NCI-H2196 treated with DMSO at 0.1 percent for 48 hours (cell line): ENCODE results near the gene KDM3B.

Experiments
- DNase-seq: peaks from one replicate; lab custom pipeline; 2025; ENCODE audit not compliant: unreplicated experiment; lab: John Stamatoyannopoulos, UW

Gene KDM3B

DNA sequence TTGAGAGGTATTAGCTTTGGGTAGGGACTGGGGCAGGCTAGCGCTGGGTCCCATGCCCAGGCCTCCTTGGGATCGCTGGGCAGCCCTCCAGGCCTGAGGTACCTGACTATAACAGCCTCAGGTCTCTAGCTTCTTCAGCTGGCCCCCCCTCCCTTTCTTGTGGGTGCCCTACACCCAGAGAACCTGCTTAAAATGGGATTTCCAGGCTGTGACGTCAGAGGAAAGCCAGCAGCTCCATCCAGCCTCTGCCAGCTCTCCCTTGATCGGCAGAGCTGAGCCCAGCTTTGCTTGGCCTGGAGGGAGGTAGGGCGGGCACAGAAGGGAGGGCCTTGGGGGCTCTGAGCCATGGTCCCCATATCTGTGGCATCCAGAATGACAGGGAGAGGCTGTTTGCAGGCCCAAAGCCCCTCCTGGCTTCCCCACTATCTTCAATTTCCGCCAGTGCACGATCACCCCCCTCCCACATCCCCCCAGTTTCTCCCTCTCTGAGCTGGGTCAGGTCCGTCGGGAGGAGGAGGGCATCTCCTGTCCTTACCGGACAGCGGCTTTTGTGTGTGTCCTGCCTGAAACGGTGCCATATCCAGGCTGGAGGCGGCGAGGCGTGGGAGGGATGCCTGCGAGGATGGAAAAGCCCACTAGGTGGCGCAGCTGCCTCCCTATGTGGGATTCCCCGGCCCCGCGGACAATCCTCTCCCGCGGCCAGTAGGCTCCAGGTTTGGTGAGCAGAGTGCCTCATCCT lies 97.2 kb downstream of the KDM3B start:
- peak; percentile 76 for DNase-seq

DNA sequence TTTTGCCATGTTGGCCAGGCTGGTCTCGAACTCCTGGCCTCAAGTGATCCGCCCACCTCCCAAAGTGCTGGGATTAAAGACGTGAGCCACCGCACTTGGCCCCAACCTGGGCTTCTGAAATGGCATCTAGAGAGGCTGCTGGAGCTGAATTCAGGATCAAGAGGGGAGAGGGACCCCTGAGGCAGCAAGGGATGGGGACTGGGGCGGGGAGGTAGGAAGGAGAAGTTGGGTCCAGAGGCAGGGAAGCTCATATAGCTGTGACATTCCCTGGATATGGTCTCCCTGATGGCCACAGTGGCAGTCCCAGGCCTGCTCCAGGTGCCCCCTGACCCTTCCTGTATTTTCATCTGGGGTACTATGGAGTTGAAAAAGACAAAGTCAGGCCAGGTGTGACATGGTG lies 98.5 kb downstream of the KDM3B start:
- no peak for DNase-seq

DNA sequence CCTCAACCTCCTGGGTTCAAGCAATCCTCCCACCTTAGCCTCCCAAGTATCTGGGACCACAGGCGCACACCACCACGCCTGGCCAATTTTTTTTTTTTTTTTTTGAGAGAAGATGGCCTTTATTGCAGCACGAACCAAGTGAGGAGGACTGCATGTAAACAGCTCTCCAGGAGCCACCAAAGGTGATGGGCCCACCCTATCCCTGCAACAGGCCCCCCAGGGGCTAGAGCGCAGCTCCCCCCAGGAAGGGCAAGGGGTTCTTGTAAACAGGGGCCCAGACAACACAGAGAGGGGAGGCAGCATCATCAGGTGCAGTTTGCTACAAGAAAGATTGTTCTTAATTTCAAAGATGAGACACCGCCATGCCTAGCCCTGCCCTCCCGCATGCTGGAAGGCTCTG lies 100.2 kb downstream of the KDM3B start:
- no peak for DNase-seq

DNA sequence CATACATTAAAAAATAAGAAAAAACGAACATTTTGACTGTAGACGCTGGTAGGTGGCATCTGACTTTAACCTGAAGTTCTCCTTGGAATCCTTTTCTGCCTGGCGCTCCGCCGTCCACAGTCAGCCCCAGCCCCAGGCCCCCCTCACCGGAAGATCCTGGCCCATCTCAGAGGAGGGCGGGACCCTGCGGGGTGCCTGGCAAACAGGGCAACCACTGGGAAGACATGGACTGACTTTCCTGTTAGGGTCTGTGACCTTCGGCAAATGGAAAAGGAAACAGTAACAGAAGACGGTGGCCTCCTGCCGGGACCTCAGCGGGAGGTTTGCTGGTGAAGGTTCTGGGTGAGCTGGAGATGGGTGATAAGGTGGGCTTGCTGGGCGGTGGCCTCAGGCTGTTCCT lies 101.1 kb downstream of the KDM3B start:
- no peak for DNase-seq

DNA sequence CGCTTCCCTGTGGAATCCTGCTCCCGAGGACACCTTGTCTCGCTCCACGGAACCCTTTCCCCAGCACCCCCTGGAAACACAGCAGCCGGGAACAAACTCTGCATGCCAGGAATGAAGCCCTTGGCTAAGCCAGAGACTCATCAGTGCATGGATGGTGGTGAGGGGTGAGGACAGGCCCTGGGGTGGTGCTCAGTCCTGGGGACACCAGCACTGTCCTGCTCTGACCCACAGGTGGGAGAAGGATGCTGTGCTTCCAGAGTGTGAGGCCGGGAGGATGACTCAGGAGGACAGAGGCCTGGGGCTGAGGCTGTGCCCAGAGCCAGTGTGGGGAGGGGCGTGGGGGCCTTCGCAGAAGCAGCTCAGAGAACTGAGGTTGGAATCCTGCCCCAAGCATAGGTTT lies 101.6 kb downstream of the KDM3B start:
- no peak for DNase-seq

DNA sequence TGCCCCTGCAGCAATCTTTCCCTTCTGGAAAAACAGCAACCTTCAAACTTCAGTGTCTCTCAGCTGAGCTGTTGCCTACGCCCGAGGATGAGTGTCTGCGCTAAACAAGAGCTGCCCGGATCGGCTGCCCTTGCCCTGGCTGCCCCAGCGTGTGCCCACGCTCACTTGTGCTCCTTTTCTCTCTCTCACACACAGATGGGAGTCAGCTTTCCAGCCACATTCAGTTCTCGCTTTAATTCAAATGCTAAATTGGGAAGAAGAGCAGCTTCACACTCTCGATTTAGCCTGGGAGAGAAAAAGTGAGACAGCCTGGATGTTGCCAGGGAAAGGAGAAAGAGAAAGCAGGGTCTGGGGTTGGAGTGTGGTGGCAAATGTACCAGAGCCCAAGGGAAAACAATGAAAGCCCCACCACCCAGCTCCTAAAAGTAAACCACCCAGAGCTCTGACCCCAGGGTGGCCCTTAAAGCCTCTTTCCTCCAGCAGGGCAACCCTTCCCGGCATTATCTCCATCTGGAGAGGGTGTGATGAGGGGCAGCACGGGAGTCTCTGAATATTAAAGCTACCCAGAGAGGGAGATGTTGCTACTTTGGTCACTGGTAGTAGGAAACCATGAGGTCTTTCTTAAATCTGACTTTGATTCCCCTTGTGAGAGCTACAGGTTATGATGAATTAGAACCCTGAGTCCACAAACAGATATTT lies 102.9 kb downstream of the KDM3B start:
- no peak for DNase-seq

DNA sequence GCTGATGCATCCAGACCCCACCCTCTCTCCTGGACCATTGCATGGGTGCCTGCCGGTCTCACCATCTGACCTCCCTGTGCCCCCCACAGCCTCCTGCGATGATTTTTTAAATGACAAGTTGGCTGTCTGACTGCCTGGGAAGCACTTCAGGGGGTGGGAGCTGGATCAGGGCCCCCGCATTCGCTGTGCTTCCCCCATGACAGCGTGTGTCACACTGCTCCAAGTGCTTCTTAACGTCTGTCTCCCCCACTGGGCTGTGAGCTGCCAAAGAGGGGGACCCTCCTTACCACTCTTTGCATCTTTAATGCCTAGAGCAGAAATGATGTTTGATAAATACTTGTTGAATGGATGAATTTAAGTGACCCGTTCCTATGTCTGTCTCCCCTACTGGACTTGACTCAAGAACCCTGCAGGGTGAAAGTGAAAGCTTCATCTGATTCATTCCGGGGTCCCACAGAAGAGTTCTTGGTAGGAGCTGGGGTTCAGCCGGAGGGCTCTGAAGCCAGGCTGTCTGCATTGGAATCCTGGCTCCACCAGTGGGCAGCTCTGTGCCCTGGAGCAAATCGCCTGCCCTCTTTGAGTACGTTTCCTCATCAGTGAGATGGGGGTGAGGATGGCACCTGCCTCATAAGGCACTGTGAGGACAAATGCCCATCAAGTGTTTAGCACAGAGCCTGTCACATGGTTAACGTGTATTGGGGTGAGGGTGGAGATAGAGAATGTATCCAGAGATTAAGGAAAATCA lies 105.2 kb downstream of the KDM3B start:
- no peak for DNase-seq

DNA sequence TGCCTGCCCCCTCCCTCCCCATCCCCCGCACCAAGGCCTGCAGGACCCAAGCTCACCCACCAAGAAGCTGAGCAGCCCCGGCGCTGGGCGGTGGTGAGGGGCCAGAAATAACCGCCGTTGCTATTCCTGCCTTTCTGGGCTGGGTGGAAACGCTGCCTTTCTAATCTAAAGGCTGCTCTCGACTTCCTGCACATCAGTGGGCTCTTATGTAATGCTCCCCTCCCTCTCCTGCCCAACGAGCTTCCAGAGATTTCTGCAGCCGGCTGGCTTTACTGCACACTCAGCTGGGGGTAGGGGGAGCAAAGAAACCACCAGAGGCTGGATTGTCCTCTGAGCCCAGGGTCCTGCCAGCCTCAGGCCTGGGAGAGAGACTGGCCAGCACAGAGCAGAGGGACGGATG lies 105.9 kb downstream of the KDM3B start:
- DNase-seq = no peak

DNA sequence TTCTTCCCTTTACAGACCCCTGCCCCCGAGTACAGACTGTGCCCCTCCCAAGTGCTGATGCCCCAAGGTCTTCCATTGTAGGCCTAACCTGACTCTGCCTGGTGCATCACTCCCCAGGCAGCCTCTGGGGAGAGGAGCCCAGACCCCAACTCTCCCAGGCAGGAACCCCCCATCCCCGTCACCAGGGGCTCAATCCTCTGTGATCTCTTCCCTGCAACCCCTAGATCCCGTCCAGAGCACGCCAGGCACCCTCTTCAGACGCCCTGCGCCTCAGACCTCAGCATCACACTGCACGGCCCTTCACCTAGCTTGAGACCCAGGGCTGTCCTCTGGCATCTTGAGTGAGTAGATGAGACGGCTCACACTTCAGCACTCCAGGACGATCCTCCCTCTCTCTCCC lies 106.4 kb downstream of the KDM3B start:
- no peak for DNase-seq

DNA sequence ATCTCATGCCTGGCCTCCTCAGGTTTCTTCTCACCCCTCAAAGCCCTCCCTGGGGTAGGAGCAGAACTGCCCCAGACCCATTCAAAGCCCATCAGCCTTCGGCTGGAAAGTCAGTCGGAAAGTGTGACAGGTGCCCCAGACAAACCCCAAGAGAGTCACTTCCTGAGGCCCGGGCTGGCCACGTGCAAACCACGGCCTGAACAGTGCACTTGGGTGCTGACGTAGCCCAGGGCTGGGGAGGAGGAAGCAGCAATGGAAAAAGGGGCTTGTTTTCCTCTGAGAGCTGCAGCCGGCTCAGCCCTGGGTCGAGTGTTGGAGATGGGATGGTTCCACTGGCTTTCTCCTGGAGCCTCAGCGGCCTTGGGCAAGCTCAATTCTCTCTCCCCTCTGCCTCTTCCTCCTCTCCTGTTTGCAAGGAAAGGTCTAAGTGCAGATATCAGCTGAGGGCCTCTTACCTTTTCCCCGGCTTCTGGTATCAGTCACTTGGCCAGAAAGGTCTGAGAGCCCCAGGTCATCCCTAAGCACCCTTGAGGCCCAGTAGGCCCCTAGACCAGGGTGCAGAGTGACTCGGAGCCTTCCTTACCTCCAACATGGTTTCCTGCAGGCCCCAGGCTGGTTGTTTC lies 106.9 kb downstream of the KDM3B start:
- DNase-seq = no peak

DNA sequence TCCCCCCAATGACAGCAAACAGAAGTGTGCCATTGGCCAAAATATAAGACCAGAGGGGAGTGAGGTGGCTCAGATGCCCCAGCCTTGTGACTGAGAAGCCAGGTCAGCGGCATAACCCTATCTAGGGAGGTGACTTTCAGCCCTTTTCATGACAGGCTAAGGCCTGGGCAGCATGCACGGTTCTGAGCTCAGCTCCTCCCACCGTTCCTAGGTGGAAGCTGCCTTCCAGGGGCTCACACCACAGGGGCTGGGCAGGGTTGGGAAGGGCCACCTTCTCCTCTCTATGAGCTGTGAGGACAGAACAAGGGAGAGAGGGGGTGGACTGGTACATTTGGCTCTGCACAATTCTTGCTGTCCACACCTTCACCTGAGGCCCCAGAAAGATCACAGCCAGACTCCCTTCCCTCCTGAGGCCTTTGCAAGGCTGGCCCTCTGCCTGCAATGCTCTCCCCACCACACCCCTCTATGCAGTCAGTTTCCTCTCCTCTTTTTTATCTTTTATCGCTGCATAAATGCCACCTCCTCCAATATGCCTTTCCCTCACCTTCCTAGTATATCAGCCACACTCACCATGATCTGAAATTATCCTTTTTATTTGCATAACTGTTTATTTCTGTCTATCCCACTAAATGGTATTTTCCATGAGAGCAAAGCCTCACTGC lies 107.7 kb downstream of the KDM3B start:
- no peak for DNase-seq

DNA sequence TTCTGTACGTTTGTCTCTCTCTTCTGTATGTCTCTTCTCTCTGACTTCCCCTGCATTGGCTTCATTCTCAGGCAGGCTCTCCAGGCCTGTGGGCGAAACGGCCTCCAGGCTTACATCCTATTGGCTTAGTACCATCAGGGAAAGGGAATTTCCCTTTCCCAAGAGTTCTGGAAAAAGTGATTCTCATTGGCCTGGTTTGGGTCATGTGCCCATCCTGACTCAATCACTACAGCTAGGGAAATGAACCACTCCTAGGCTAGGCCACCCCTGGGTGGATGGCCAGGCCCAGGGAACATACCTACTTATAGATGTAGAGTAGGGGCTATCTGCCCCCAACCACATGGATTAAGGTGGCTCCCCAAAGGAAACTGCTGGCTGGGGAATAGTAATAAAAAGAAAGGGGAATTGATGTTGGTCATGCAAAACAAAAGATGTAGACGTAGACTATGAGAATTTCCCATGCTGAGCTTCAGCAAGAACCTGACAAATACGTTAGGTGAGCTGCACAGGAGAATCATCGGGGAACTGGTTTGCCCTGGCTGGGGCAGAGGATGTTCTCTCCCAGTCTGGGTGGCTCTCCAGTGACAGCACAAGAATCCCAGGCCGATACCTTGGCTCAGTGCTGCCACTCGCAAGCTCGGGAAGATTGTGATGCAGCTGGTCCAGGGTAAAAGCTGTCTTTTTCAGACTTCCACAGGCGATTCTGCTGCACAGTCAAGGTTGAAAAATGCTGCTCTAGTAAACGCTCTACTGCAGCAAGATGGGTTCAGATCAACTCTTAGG lies 109.0 kb downstream of the KDM3B start:
- DNase-seq = no peak

DNA sequence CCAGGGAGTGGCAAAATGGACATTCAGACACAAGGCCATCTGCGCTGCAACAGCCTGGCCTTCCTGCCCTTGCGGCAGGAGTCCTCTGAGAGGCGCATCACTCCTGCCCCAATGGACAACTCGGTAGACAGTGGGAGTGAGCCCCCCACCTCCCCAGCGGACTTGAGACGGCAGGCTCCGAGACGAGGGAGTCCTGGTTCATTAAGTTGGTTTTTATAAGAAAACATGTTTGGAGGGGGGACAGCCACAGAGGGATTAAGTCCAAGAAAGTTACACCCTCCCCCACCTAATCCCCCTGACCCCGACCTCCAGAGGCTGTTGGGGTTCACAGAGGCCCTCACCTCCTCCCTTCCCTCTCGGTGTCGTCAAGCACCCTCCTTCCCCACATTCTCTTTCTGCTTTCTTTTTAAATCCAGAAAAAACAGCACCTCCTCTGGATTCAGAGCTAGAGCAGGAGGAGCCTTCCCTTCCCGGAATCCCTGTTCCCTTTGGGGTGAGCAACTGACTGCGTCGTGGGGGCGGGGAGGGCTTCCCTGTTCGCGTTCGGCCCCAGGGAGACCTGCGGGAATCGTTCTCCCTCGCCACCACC lies 111.0 kb downstream of the KDM3B start:
- no peak for DNase-seq

DNA sequence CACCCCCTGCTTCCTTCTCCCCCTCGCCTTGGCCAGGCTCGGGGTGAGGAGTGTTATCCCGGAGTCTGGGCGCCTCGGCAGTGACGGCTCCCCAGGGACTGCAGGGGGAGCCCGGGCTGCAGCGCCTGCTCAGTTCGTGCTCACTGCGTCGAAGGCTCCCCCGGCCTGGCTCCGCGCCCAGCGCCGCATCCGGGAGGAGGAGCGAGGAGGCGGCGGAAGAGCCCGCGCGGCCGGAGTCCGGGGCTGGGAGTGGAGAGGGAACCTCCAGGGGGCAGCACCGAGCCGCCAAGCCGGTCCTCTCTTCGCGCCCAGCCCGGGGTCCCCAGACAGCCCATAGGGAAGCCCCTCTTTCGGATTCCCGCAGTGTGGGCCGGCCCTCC lies 111.5 kb downstream of the KDM3B start:
- DNase-seq = peak; percentile 88

DNA sequence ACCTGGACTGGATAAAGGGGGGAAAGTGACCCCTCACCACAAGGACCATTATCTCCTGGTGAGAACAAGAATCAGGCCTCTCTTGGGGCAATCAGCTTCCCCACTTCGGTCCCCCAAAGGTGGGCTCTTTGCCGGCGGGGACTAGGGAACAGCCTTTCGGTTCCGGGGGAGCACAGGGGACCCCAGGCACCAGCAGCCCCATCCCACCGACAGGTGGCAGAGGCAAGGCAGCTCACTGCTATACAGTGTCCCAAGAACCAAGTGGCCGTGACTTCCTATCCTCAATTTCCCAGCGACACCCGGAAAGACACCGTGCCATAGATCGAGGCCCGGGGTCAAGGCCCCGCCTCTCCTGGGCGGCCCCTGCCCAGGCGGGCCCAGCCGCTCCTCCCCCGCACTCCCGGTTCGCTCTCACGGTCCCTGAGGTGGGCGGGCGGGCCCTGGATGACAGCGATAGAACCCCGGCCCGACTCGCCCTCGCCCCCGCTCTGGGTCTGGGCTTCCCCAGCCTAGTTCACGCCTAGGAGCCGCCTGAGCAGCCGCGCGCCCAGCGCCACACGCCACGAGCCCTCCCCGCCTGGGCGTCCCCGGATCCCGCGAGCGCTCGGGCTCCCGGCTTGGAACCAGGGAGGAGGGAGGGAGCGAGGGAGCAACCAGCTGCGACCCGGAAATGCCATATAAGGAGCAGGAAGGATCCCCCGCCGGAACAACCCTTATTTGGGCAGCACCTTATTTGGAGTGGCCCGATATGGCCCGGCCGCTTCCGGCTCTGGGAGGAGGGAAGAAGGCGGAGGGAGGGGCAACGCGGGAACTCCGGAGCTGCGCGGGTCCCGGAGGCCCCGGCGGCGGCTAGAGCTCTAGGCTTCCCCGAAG lies 112.1 kb downstream of the KDM3B start:
- peak; percentile 98 for DNase-seq

DNA sequence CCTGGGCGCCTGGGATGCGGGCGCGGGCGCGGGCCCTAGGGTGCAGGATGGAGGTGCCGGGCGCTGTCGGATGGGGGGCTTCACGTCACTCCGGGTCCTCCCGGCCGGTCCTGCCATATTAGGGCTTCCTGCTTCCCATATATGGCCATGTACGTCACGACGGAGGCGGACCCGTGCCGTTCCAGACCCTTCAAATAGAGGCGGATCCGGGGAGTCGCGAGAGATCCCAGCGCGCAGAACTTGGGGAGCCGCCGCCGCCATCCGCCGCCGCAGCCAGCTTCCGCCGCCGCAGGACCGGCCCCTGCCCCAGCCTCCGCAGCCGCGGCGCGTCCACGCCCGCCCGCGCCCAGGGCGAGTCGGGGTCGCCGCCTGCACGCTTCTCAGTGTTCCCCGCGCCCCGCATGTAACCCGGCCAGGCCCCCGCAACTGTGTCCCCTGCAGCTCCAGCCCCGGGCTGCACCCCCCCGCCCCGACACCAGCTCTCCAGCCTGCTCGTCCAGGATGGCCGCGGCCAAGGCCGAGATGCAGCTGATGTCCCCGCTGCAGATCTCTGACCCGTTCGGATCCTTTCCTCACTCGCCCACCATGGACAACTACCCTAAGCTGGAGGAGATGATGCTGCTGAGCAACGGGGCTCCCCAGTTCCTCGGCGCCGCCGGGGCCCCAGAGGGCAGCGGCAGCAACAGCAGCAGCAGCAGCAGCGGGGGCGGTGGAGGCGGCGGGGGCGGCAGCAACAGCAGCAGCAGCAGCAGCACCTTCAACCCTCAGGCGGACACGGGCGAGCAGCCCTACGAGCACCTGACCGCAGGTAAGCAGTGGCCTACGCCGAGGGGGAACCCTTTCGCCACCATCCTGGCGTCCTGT lies 113.0 kb downstream of the KDM3B start, which contains the start of gene EGR1:
Gene EGR1 (plus strand): TSS at position 219 of the 864 bp plus-strand sequence. CDS start 283 bp downstream, at position 502.
- DNase-seq = peak; percentile 91

DNA sequence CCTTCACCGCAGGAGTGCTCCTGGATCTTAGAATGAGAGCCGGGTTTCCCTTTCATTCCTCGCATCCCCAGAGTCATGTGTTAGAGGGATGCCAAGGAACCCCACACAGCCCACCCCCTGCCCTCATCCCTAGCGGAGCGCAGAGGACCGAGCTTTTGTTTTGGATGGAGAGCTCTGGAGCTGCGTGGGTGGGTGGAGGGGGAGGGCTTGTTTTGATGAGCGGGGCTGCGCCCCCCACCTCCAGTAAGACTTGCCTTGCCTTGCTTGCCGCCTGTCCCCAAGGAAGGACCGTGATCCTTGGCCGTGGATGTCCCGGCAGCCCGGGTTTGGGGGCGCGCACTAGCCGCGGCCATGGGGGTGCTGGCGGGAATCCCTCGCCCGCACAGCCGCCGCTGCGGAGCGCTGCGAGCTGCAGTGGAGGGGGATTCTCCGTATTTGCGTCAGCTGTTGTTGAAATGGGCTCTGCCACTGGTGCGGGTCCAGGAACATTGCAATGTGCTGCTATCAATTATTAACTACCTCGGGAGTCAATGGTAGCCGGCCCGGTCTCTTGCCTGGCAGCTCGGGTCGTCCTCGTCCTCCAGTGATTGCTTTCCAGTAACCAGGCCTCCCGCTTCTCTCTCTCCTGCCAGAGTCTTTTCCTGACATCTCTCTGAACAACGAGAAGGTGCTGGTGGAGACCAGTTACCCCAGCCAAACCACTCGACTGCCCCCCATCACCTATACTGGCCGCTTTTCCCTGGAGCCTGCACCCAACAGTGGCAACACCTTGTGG lies 113.8 kb downstream of the KDM3B start:
- no peak for DNase-seq
